GM12865 (cell line): ENCODE data around the gene FBN1.

Source experiments
- DNase-seq: peaks from one replicate; pipeline ENCODE4 v3.0.0; 2010; ENCODE audit warnings: low read depth
- H3K4me3 ChIP-seq: 2 replicates; pipeline ENCODE4 v1.5.1; 2011; ENCODE audit warnings: mild to moderate bottlenecking, low read depth, low read length, control low read depth
- CTCF ChIP-seq: IDR thresholded peaks from 2 replicates; pipeline ENCODE4 v1.5.1; 2011; ENCODE audit warnings: low read length, control low read depth, low read depth, inconsistent platforms; ENCODE audit not compliant: insufficient read depth; ENCODE audit errors: missing control alignments

Gene FBN1

GRCh38 chr15:48559285-48559684 lies 86.2 kb downstream of the FBN1 start:
- DNase-seq: no peak
- no peak for TF ChIP-seq CTCF
- no peak overlapping the region for H3K4me3 ChIP-seq

GRCh38 chr15:48558226-48558625 lies 87.3 kb downstream of the FBN1 start:
- DNase-seq: no peak
- no peak overlapping the region for H3K4me3 ChIP-seq
- no peak for TF ChIP-seq CTCF

- no peak for TF ChIP-seq CTCF
- no peak for DNase-seq
These were observed 88.2 kb downstream of the FBN1 start for GRCh38 chr15:48557335-48557734.

GRCh38 chr15:48556159-48556897 lies 89.2 kb downstream of the FBN1 start:
- no peak for DNase-seq
- no peak overlapping the region for H3K4me3 ChIP-seq
- TF ChIP-seq CTCF: no peak

More at GRCh38 chr15:48557335-48557734, 88.2 kb downstream of the FBN1 start:
- no peak overlapping the region for H3K4me3 ChIP-seq

GRCh38 chr15:48555241-48555881 lies 90.1 kb downstream of the FBN1 start:
- DNase-seq: no peak
- no peak for TF ChIP-seq CTCF

GRCh38 chr15:48554112-48554511 lies 91.4 kb downstream of the FBN1 start:
- TF ChIP-seq CTCF: no peak
- no peak overlapping the region for H3K4me3 ChIP-seq
- no peak for DNase-seq

More at GRCh38 chr15:48555241-48555881, 90.1 kb downstream of the FBN1 start:
- no peak overlapping the region for H3K4me3 ChIP-seq
